Rectal smooth muscle tissue (tissue), 1 donor: ENCODE data around the gene HSPA9.

ENCODE experiments used
- H3K27ac ChIP-seq: one replicate; pipeline ENCODE4 v1.7.0; 2013; ENCODE audit warnings: low read depth, low read length, inconsistent platforms
- H3K27me3 ChIP-seq: one replicate; pipeline ENCODE4 v1.7.0; 2013; ENCODE audit warnings: low read length; ENCODE audit not compliant: control insufficient read depth, insufficient read depth
- H3K36me3 ChIP-seq: one replicate; pipeline ENCODE4 v1.7.0; 2013; ENCODE audit warnings: low read length; ENCODE audit not compliant: control insufficient read depth, insufficient read depth
- H3K4me1 ChIP-seq: one replicate; pipeline ENCODE4 v1.7.0; 2013; ENCODE audit warnings: low read length; ENCODE audit not compliant: control insufficient read depth, insufficient read depth
- H3K4me3 ChIP-seq: one replicate; pipeline ENCODE4 v1.7.0; 2013; ENCODE audit warnings: low read length
- H3K9ac ChIP-seq: one replicate; pipeline ENCODE4 v1.7.0; 2013; ENCODE audit warnings: low read length

Gene HSPA9

GRCh38 chr5:138566792-138567191 lies 8.4 kb downstream of the HSPA9 start:
- Histone ChIP-seq H3K4me1 (no peaks in the 10 kb centered on the region), H3K9ac (no peak overlapping the region), H3K27ac (no peak overlapping the region), H3K36me3 (peaks cover 39% of the 10 kb centered on the region), H3K4me3 (no peak overlapping the region), H3K27me3 (no peaks in the 10 kb centered on the region)

DNA sequence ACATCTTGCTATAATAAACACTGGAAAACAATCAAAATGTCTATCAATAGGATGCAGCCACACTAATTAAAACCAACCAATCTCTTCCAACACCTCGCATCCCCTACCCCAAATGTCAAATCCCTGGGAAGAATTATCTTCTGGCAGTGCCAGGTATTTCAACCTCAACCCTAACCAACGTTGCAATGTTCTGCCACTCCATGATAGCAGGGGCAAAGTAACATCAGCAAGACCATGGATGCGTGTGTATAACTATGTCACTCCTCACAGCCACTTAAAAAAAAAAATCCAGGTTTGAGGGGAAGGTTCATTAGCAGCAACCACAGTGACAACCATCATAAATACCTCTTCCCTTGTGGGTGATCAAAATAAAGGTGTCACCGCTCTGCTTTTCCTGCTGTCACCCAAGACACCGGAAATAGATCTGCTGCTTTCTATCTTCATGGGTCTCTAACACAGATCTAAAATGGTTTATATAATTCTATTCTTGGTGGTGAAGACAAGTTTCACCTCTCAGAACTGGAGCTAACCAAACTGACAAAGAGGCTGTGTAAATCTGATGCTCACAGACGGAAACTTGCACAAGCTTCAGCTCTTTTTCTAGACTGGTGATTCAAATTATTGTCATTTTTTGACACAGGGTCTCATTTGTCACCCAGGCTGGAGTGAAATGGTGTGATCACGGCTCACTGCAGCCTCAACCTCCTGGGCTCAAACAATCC lies 9.9 kb downstream of the HSPA9 start:
- Histone ChIP-seq H3K4me1 (no peaks in the 10 kb centered on the region), H3K4me3 (no peak overlapping the region), H3K27ac (no peak overlapping the region), H3K36me3 (peaks cover 34% of the 10 kb centered on the region), H3K27me3 (no peaks in the 10 kb centered on the region), H3K9ac (no peak overlapping the region)

DNA sequence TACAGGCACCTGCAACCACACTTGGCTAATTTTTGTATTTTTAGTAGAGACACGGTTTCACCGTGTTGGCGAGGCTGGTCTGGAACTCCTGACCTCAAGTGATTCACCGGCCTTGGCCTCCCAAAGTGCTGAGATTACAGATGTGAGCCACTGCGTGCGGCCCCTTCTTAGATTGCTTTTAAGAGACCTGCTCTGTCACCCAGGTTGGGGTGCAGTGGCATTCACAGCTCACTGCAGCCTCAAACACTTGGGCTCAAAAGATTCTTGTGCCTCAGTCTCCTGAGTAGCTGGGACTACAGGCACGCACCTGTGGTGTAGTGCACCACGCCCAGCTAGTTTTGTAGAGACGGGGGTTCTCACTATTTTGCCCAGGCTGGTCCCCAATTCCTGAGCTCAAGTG lies 11.0 kb downstream of the HSPA9 start:
- Histone ChIP-seq H3K4me1 (no peaks in the 10 kb centered on the region), H3K27me3 (no peaks in the 10 kb centered on the region), H3K36me3 (peaks cover 30% of the 10 kb centered on the region), H3K9ac (no peak overlapping the region), H3K4me3 (no peak overlapping the region), H3K27ac (no peak overlapping the region)

DNA sequence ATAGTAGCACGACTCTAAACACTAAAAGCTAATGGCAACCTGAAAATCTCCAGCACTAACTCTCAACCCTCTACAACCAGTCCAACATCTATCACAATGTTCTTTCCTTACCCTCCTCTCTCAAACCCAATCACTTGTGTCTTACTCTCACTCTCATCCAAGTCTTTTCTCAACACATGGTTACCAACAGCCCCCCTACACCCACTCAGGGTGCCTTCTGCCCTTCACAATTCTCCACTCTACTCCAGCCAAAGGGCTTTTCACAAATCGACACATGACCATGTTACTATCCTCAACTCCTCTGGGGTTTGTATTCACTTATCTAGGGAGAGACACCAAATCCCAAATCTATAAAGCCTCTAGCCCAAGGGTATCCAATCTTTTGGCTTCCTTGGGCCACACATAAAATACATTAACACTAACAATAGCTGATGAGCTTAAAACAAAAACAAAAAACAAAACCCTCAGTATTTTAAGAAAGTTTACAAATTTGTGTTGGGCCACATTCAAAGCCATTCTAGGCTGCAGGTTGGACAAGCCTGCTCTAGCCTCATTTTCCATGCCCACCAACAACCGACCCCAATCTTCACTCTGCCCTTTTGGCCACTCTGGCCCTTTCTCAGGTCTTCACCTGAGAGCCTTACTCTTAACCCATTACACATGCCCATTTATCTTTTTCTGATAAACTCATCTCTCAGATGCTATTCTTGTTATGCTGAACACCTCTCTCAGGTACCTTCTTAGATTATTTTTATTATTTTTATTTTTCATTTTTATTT lies 11.7 kb downstream of the HSPA9 start:
- H3K36me3 ChIP-seq = peaks cover 33% of the 10 kb centered on the region
- no peaks in the 10 kb centered on the region for H3K27me3 ChIP-seq
- no peak overlapping the region for H3K9ac ChIP-seq

GRCh38 chr5:138560971-138561370 lies 14.2 kb downstream of the HSPA9 start:
- Histone ChIP-seq H3K27ac (no peak overlapping the region), H3K9ac (no peak overlapping the region), H3K27me3 (no peaks in the 10 kb centered on the region), H3K4me1 (no peaks in the 10 kb centered on the region), H3K36me3 (peaks cover 41% of the 10 kb centered on the region), H3K4me3 (no peak overlapping the region)

More for the DNA sequence above, 11.7 kb downstream of the HSPA9 start:
- Histone ChIP-seq H3K27ac (no peak overlapping the region), H3K4me3 (no peak overlapping the region), H3K4me1 (no peaks in the 10 kb centered on the region)

GRCh38 chr5:138559937-138560336 lies 15.3 kb downstream of the HSPA9 start:
- Histone ChIP-seq H3K9ac (no peak overlapping the region), H3K4me3 (no peak overlapping the region), H3K4me1 (no peaks in the 10 kb centered on the region), H3K36me3 (peaks cover 37% of the 10 kb centered on the region), H3K27me3 (no peaks in the 10 kb centered on the region), H3K27ac (no peak overlapping the region)

DNA sequence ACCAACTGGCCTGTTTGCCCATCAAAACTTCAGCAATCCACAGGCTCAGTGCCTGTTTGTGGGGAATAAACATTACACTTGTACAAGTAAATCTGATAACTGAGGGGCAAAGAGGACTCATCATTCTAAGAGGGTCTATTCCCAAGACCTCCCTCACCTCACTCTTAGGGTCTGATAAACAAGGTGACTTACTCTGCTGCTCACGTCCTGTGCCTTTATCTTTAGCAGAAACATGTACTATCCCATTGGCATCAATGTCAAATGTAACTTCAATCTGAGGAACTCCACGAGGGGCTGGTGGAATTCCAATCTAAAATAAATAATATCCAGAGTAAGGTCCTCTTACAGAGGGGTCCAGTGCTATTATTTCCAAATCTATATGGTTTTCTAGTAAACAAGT lies 17.5 kb downstream of the HSPA9 start:
- Histone ChIP-seq H3K9ac (no peak overlapping the region), H3K36me3 (peaks cover 30% of the 10 kb centered on the region), H3K27me3 (no peaks in the 10 kb centered on the region), H3K27ac (no peak overlapping the region), H3K4me1 (no peaks in the 10 kb centered on the region), H3K4me3 (no peak overlapping the region)

GRCh38 chr5:138554143-138554542 lies 21.1 kb downstream of the HSPA9 start:
- no peak overlapping the region for H3K27ac ChIP-seq
- H3K9ac ChIP-seq = no peak overlapping the region
- H3K4me3 ChIP-seq = no peak overlapping the region
- no peaks in the 10 kb centered on the region for H3K27me3 ChIP-seq
- no peaks in the 10 kb centered on the region for H3K4me1 ChIP-seq
- H3K36me3 ChIP-seq = peaks cover 23% of the 10 kb centered on the region

DNA sequence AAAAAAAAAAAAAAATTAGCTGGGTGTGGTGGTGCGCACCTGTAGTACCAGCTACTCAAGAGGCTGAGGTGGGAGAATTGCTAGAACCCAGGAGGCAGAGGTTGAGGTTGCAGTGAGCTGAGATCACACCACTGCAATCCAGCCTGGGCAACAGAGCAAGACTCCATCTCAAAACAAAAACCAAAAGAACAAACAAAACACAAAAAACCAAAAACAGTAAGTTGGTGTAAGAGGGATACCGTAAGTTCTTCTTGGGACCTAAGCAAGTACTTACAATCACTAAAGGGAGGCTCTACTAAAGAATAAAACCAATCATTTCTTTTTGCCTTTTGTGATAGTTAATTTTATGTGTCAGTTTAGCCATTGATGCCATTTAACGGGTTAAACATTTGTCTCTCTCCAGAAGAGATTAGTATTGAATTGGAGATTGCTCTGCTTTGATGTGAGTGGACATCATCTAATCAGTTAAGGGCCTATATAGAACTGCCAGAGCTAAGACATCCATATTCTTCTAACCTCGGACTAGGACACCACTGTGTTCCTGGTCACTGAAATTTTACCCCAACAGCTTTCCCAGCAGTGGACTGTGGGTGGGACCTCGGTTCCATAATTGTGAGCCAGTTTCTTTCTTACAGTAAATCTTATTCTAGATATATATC lies 21.6 kb downstream of the HSPA9 start:
- Histone ChIP-seq H3K36me3 (peaks cover 20% of the 10 kb centered on the region), H3K9ac (no peak overlapping the region)

GRCh38 chr5:138552657-138553056 lies 22.5 kb downstream of the HSPA9 start:
- H3K4me1 ChIP-seq = no peaks in the 10 kb centered on the region
- no peak overlapping the region for H3K4me3 ChIP-seq
- no peak overlapping the region for H3K9ac ChIP-seq
- H3K27me3 ChIP-seq = no peaks in the 10 kb centered on the region
- peaks cover 13% of the 10 kb centered on the region for H3K36me3 ChIP-seq
- H3K27ac ChIP-seq = no peak overlapping the region

More for the DNA sequence above, 21.6 kb downstream of the HSPA9 start:
- no peaks in the 10 kb centered on the region for H3K27me3 ChIP-seq
- H3K4me1 ChIP-seq = no peaks in the 10 kb centered on the region
- no peak overlapping the region for H3K27ac ChIP-seq
- H3K4me3 ChIP-seq = no peak overlapping the region

- no peaks in the 10 kb centered on the region for H3K27me3 ChIP-seq
- H3K4me3 ChIP-seq = no peak overlapping the region
- peaks cover 10% of the 10 kb centered on the region for H3K4me1 ChIP-seq
- H3K27ac ChIP-seq = no peak overlapping the region
- no peaks in the 10 kb centered on the region for H3K36me3 ChIP-seq
- no peak overlapping the region for H3K9ac ChIP-seq
These were observed 25.8 kb downstream of the HSPA9 start for GRCh38 chr5:138549414-138549813.

GRCh38 chr5:138545919-138546562 lies 29.2 kb downstream of the HSPA9 start:
- H3K36me3 ChIP-seq = no peaks in the 10 kb centered on the region
- H3K27ac ChIP-seq = no peak overlapping the region
- H3K4me1 ChIP-seq = peaks cover 17% of the 10 kb centered on the region
- no peak overlapping the region for H3K9ac ChIP-seq
- no peak overlapping the region for H3K4me3 ChIP-seq
- no peaks in the 10 kb centered on the region for H3K27me3 ChIP-seq
